SH-SY5Y (cell line): ENCODE results near the gene LAMC1.

ENCODE experiments used
- GATA2 ChIP-seq: IDR thresholded peaks from 2 replicates; pipeline ENCODE4 v1.6.1; 2011; ENCODE audit warnings: mild to moderate bottlenecking, low read depth, low read length
- GATA3 ChIP-seq: IDR thresholded peaks from 2 replicates; pipeline ENCODE4 v1.6.1; 2011; ENCODE audit warnings: low read depth, mild to moderate bottlenecking, low read length, moderate library complexity

Gene LAMC1

DNA sequence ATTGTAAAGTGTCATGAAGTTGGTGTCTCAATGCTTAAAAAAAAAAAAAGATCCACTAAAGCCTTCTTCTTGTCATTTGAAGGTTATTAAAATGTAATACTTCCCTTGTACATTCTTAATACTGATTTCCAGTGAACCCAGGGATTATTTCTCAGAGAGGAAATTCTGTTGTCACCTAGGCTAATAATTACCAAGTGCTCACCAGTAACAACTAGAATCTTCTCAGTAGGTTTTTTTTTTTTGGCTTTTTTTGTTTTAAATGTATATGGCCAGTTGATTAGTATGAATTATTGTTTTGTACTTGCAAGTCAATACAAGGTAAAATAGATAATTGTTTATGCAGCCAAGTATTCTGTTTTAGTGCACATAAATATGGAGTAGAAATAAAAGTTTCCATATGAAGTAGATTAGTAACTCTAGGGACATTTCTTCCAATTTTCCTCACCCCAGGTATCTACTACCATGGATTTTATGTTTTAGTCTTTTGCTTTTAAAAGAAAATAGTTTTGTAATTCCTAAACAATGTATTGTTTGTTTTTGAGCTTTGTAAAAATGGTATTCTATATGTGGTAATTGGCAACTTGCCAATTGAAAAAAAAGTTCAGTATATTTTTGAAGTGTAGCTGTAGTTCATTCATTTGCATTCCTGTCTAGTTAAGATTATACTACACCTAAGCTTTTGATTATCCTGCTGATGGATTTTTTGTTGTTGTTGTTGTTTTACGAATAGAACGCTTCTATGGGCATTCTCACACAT lies 21.9 kb downstream of the LAMC1 start:
- no peak for TF ChIP-seq GATA2

DNA sequence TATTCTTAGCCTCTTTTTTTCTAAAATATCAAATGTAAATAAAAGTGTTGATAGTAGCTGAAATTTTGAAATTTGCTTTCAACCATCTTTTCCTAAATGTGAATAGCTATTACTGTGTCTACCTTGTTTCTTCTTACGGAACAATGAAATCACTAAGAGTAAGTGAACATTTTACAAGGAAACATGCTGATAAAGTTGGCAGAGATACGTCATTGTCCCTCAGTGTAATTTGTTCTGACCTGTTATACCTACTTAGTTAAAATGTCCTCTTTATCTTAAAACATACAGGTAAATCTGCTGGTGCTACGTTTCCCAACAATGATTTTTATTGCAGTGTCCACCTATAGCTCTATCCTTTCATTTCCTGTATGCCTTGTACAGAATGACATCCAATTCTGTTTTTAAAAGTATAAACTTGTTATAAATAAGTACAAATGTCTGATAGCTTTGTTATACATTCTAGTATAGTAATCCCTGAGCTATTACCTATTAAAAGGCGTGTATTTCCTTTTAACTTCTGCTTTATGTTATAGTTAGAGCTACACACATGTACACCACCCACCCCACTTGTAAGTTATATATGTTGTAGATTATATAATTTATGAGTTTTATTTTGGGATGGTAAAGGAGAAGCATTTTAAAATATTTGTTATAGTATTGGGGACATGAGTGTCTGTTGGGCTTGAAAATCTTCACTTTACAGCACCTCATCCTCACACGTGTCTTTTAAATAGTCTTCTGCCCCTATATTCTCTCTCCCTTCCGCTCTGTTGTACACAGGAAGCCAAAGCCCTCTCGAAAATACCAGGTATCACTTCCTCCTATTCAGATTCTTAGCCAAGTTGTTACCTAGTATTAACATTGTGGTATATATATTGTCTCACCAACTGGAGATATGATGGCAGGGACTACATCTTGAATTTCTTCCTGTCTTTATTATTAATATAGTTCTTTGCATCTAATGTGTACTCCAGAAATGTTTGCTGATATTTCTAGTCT lies 25.2 kb downstream of the LAMC1 start:
- no peak for TF ChIP-seq GATA3
- TF ChIP-seq GATA2: no peak

DNA sequence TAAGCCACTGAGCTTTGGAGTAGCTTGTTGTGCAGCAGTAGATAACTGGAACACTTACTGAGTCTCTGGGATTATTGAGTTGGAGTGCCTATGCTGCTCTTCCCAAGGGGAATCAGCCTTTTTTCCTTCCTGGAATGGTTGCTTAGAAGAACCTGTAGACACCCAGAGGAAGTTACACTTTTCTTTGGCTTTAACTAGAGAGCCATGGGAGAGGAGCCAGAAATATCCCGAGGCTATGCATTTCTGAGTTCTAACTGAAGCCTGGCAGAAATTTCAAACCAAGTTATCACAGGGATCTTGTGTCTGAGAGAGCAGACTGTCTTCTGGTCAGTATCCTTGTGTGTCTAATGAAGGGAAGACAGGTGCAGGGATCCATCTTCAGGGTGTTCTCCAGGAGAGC lies 28.3 kb downstream of the LAMC1 start:
- TF ChIP-seq GATA2 (peak; percentile 71), GATA3 (peak; percentile 45; the same call in 1 of the 2 replicates)

DNA sequence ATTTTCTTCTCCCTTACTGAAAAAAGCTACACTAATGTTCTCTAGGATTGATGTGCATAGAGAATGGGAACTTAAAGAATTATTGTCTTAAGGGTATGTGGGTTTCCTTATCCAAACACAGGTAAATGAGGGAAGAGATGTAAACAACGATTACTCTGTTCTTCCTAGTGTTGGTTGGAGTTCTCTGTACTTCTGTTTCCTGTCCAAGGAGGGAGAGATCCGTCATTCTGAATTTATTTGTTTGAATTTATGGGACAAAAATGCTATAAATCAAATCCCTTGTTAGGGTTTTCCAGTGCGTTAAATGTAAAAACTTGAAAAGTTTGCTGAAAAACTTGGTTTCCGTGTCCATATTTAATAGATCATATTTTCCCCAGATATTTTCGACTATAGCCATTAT lies 29.6 kb downstream of the LAMC1 start:
- no peak for TF ChIP-seq GATA2
- no peak for TF ChIP-seq GATA3

DNA sequence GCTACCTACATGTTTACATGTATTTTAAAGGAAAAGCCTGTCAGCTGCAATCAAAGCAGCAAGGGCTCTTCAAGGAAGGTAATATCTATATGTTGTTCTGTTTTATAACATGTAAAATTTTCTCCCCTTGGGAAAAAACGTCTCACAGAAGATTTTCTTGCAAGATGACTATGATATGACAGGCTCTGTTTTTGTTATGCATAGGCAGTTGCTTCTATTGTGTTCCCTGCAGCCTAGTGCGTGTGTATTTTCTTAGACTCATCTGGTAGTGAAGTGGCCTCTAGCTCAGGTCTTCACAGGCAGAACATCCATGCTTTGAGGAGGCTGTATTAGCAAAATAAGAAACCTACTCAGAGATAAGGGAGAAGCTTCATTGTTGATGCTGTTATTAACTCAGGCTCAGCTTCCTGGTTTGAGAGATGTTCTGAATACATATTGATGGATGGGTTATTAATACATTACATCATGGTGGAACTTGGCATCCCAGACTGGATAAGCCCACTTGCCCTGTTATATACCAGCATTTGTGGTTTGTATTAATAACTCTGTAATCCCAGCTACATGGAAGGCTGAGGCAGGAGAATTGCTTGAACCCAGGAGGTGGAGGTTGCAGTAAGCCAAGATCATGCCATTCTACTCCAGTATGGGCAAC lies 35.8 kb downstream of the LAMC1 start:
- TF ChIP-seq GATA3: no peak
- no peak for TF ChIP-seq GATA2

DNA sequence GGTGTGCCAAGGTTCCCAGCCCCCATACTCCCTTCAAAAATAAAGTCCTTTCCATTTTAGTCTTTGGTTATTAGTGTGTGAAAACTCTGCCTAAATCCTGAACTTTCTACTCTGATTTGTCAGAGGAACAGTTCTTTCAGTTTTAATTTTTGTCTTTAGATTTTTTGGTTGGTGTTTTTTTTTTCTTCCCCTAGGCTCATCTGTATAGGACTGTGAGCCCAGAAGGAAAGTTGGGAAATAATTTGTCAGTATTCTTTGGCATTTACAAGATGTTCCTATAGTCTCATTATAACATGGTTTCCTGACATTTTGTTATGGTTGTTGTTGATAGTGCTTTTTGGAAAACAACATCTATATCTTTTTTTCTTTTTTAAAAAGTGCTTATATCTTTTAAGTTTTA lies 38.0 kb downstream of the LAMC1 start:
- TF ChIP-seq GATA3 (no peak), GATA2 (no peak)

DNA sequence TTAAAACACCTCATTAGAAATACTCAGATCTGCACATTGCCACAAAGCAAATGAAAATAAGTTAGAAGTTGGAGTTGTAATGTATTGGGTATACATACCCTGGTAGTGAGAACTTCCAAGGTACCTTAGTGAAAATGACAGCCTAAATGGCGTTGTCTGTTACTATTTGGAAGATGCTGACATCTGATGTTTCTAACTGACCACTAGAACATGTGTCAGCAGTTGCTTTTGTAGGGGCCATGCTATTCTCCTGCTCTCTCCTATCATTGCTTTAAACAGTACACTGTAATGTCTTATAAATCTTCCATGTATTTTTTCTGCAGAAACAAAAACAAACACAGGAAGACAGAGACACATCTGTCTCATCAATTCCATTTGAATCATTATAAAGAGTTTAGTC lies 40.1 kb downstream of the LAMC1 start:
- TF ChIP-seq GATA2: no peak
- no peak for TF ChIP-seq GATA3

DNA sequence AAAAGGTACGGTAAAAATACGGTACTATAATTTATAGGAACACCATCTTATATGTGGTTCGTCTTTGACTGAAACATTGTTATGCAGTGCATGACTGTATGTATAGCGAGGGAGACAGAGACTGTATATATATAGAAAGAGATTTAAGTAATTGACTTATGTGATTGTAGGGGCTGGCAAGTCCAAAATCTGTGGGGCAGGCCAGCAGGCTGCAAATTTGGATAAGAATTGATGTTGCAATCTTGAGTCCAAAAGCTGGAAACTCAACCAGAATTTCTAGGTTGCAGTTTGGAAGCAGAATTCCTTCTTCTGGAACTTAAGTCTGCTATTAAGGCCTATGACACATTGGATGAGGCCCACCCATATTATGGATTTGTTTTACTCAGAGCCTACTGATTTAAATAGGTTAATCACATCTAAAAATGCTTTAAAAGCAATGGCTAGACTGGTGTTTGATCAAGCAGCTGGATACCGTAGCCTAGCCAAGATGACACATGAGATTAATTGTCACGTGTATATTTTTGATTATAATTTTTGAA lies 42.0 kb downstream of the LAMC1 start:
- TF ChIP-seq GATA2: no peak
- no peak for TF ChIP-seq GATA3

DNA sequence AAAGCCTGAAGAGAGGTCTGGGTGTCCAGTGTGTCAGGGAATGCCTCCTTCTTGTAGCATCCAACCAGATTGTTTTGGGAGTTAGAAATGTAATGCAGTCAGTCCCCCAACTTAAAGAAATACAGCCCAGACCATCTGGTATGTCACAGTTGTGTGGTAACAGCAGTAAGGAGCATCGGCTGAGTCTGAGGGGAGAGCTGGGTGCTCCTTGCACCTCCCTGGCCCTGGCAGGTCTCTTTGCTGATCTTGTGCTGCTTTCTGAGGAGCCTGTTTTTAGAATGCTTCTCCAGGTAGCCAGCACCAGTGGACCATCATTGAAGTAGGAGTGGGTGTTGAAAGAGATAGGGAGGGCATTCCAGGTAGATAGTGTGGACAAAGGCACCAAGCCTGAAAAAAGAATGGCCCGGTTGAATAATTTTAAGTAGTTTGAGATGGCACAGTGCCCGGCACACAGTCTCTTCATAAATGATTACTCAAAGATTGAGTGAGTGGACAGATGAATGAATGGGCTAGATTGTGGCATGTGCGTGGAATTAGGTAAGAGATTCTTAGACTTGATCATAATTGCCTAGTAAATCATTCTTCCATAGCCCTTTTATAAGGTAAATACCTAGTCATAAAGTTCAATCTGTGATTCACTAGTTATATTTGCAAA lies 46.5 kb downstream of the LAMC1 start:
- TF ChIP-seq GATA2: no peak
- no peak for TF ChIP-seq GATA3

DNA sequence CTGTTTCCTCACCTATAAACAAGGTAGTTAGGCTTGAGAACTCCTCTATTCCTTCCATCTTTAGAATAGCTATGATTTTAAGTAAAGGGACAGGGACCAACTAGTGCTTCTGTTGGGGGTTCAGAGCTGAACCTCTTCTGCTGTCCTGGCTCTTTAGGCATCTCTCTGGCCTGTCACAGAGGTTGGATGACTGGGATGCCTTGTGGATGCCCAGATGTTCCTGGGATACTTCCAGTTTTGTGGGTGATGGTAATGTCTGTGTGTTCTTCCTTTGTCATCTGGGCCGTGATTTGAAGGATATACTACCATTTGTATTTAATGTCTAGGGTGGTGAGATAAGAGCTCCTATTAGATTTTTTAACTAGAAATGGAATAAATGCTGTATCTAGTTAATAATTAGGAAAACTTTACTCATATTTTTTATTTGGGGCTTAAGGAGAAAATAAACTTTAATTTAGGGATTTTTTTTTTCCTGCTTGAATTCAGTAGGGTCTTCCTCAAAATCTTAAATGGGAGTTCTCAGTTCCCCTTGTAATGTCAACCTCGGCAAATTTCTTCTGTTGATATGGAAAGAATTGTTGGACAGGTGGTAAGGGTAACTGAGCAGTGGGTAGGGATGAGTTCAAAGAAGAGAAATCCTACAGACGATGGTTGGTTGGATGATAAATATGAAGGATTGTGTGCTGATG lies 47.2 kb downstream of the LAMC1 start:
- TF ChIP-seq GATA2 (no peak), GATA3 (no peak)

DNA sequence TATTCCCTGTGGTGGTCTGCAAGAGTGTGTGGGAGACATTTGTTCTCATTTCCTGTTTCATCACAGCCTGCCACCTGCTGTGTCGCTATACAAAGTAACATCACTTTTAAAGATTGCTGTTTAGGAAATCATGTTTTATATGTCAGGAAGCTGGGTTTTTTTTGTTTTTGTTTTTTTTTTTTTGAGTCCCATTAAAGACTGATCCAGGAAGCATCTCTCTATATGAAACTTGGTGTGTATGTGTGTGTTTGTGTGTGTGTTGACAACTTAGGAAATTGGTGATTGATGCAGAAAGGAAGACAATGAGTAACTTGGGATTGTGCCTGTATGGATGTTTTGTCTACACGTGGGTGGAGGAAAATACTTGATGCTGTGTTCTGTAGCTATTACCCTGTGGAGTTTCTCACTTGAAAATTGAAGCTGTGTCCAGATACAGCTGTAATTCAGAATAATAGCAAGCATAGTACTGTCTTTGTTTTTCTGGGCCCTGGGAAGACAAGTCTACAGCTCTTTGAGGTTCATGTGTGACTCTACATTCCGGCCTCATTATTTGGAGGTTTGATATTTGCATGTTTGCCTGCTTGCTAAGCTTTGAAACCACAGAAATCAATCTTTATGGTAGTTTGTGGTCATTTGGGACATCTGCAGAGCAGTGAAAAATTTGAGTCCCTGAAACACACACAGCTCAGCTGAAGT lies 47.9 kb downstream of the LAMC1 start:
- TF ChIP-seq GATA2: no peak
- no peak for TF ChIP-seq GATA3

DNA sequence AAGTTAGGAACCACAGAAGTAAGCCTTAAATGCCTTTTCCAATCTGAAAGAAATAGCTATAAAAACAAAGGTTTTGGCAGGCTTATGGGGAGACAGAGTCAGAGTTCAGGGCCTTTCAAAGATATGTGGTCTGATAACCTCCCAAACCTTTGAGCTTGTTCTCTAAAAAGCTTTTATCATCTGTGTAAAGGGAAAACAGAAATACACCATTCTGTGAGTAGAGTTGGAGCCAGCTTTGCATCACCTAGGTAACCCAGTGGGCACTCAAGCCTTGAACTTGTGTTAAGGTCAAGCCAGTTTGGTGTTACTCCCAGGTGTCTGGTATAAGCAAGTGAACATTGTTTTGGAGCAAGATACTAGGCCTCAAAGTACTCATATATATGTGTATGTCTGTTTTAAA lies 50.1 kb downstream of the LAMC1 start:
- TF ChIP-seq GATA2: no peak
- no peak for TF ChIP-seq GATA3
